GM10266 (cell line): Measurements from ENCODE around the gene RAB11FIP4.
"Not testable (repeated sequence)": the region's sequence is repeated elsewhere in the genome, so short reads cannot be mapped to it uniquely, and the experiment has no call there.

Experiments used
- DNase-seq: peaks from one replicate; pipeline ENCODE4 v3.0.0; 2012; ENCODE audit errors: extremely low spot score
- TF ChIP-seq, protein P1 (sequence below): IDR thresholded peaks from 2 replicates; pipeline ENCODE4 v1.5.1; 2012; ENCODE audit warnings: mild to moderate bottlenecking, low read depth; ENCODE audit not compliant: control insufficient read depth, insufficient read depth; ENCODE audit errors: missing control alignments

Gene RAB11FIP4

DNA sequence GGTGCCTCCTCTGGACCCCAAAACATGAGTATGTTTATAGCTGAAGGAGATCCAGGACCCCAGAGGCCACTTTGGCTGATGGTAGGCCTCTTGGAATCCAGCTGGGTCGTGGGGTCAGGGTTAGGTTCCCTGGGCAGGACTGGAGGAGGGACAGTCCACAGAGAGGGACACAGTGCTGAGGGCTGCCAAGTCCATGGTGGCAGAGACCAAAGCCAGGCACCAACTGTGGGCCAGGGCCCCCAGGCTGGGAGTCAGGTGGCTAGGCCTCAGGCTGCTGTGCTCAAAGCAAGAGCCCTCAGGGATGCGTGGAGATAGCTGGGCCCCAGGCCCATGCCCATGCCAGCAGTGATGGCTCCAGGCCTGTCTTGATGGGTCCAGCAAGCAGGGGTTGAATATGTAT lies 44.1 kb downstream of the RAB11FIP4 start:
- DNase-seq, result no peak
- TF ChIP-seq, protein P1, sequence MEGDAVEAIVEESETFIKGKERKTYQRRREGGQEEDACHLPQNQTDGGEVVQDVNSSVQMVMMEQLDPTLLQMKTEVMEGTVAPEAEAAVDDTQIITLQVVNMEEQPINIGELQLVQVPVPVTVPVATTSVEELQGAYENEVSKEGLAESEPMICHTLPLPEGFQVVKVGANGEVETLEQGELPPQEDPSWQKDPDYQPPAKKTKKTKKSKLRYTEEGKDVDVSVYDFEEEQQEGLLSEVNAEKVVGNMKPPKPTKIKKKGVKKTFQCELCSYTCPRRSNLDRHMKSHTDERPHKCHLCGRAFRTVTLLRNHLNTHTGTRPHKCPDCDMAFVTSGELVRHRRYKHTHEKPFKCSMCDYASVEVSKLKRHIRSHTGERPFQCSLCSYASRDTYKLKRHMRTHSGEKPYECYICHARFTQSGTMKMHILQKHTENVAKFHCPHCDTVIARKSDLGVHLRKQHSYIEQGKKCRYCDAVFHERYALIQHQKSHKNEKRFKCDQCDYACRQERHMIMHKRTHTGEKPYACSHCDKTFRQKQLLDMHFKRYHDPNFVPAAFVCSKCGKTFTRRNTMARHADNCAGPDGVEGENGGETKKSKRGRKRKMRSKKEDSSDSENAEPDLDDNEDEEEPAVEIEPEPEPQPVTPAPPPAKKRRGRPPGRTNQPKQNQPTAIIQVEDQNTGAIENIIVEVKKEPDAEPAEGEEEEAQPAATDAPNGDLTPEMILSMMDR, result no peak

DNA sequence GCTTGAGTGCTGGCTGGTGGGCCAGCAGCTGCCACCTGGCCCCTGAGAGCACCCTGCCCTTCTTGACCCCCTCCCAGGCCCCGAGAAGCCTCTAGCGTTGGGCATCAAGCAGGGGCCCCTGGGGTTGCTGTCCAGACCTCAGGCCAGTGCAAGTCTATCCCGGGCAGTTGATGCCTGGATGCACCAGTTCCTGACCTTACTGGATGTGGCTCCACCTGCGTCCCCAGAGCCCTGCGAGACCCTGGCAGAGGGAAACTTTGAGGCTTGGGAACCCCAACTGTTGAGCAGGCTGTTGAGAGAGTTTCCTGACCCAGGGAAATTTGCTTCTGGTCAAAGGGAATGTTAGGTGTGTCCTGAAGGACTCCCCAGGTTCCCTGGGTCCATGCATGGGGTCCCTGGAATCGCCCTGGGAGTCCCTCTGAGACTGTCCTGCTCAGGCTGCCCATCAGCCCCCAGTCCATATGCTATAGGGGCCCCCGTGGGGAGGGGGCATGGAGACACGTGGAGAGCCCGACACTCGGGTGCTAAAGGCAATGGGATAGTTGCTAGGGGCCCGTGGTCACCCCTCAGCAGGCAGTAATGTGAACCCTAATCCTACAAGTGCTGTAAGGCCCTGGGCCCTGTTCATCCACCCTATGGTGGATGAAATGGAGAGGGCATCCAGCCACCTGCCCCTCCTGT lies 46.4 kb downstream of the RAB11FIP4 start:
- DNase-seq, result no peak
- TF ChIP-seq, protein P1, result no peak

DNA sequence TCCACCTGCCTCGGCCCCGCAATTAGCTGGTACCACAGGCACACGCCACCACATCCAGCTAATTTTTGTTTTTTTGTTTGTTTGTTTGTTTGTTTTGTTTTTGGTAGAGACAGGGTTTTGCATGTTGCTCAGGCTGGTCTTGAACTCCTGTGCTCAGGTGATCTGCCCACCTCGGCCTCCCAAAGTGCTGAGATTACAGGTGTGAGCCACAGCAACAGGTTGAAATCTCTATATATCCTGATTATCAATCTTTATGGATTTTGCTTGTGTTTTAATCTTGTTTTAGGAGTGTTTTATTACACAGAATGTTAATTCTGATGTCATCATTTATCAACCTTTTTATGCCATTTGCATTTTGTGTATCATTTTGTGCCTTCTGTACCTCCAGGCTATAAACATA lies 48.2 kb downstream of the RAB11FIP4 start:
- no peak for DNase-seq
- TF ChIP-seq, protein P1, result no peak

DNA sequence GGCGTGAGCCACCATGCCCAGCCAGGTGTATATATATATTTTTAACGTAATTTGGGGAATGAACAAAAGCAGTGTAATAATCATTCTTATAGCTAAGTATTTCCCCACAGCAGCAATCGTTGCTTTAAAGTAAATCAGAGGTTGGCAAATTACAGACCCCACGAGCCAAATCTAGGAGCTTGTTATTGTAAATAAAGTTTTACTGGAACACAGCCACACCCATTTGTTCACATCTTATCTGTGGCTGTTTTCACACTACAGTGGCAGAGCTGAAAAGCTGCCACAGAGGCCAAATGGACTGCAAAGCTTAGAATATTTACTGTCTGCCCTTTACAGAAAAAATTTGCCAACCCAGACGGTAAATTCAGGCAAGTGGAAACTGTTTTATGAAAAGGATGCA lies 50.8 kb downstream of the RAB11FIP4 start:
- no peak for DNase-seq
- TF ChIP-seq, protein P1, result no peak

DNA sequence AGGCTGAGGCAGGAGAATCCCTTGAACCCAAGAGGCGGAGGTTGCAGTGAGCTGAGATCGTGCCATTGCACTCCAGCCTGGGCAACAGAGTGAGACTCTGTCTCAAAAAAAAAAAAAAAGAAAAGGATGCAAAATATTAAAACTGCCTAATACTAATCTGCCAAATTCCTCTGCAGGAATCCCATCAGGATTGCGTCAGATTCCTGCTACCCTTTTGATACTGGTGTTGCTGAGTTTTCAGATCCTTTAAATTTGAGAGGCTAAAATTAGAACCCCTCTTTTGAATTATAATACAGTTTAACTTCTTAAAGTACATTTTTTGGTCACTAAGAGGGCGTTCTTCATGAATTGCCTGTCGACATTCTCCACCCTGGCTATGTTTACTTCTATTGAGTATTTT lies 51.4 kb downstream of the RAB11FIP4 start:
- DNase-seq, result not testable (repeated sequence)

DNA sequence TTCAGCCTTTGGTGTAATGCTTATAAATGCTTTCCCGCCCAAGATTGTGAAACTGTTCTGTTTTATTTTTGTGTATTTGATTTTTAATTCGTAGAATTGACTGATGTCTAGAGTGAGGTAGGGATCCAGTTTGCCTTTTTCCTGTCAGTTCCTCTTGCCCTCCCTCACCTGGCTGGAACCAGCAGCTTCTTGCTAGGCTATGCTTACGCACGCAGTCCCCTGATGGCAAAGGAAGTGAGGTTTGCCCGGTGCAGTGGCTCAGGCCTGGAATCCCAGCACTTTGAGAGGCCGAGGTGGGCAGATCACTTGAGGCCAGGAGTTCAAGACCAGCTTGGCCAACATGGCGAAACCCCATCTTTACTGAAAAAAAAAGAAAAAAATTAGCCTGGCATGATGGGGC lies 51.9 kb downstream of the RAB11FIP4 start:
- TF ChIP-seq, protein P1, result no peak

DNA sequence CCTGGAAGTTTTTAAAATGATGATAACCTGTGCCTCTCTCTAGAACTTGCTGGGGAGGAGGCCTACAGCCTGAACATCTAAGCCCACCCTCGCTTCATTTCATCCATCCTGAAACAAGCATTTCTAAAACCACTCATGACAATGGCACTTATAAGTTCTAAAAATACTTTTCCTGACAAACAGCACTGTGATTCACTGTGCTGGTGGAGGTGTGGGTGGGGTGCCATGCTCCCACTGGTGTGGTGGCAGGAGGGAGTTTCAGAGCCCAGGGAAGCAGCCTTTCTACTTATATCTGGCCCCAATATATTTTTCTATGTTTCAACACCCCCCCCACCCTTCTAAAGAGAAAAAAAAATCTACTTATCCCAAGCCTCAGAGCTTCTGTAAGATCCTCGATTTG lies 52.6 kb downstream of the RAB11FIP4 start:
- DNase-seq, result no peak
- TF ChIP-seq, protein P1, result no peak

More for the DNA sequence above, 51.9 kb downstream of the RAB11FIP4 start:
- DNase-seq, result no peak
